HepG2 (cell line): ENCODE data around the gene ACSS2. TPM values are rescaled to one million over a fixed set of nuclear protein-coding genes. Genes with fewer than 3 reads are reported as not detected.

Experiments
- ATAC-seq: fragments of 200-7000 bp; cut with Tn5 transposase; 3 replicates; pipeline ENCODE4 v1.9.1; 2020; ENCODE audit warnings: mild to moderate bottlenecking, moderate library complexity
- BruUV-seq: library from RNA; stranded (reverse); fragments of 400-500 nt; replicated peaks from 2 replicates; lab custom pipeline; 2021; lab: Mats Ljungman, UMichigan
- CTCF ChIA-PET: fragments of 300-600 bp; formaldehyde crosslinking; extraction: SDS; loops from one replicate; lab custom pipeline; 2021; ENCODE audit warnings: low total read pairs, inconsistent platforms, low intra/inter-chr PET ratio; lab: Yijun Ruan, JAX
- POLR2A ChIA-PET: fragments of 350-600 bp; sonication (Branson Sonifier 250); formaldehyde crosslinking; loops from one replicate; lab custom pipeline; 2020; ENCODE audit warnings: antibody characterized with exemption, inconsistent platforms; lab: Yijun Ruan, JAX
- DNase-seq: peaks from one replicate; pipeline ENCODE4 v3.0.0-alpha.2; 2015; ENCODE audit warnings: low spot score
- FAIRE-seq: peaks from 3 replicates; lab custom pipeline; 2011; peaks lifted over from hg19 to GRCh38; lab: Jason Lieb, UNC
- H2AFZ ChIP-seq: one replicate; pipeline ENCODE4 v1.6.1; 2011; ENCODE audit warnings: low read length, inconsistent platforms
- H3K27ac ChIP-seq: fragments of 300-600 bp; 3 replicates; pipeline ENCODE4 v1.8.0; 2011; ENCODE audit warnings: mixed run types, mild to moderate bottlenecking, mixed read lengths, low read length, inconsistent platforms; ENCODE audit not compliant: insufficient read depth; ENCODE audit errors: extremely low read length
- H3K27me3 ChIP-seq, 2 experiments: fragments of 200-600 bp in 1 of 2; 2 replicates in 1 of 2; 3 replicates in 1 of 2; pipeline versions ENCODE4 v1.6.0 to v1.8.0; 2011; ENCODE audit warnings: low read length in 2 of 2, mild to moderate bottlenecking in 2 of 2, moderate library complexity in 2 of 2, inconsistent platforms in 1 of 2; ENCODE audit not compliant: insufficient read depth in 2 of 2, control insufficient read depth in 1 of 2
- H3K36me3 ChIP-seq, 2 experiments: fragments of 200-600 bp in 1 of 2; replicated peaks in 1 of 2; 2 replicates in 1 of 2; 3 replicates in 1 of 2; pipeline versions ENCODE4 v1.5.1 to v1.8.0; 2011; ENCODE audit warnings: low read length in 2 of 2, inconsistent platforms in 1 of 2; ENCODE audit not compliant: insufficient read depth in 2 of 2, control insufficient read depth in 1 of 2
- H3K4me1 ChIP-seq: 2 replicates; pipeline ENCODE4 v1.5.1; 2012; ENCODE audit warnings: low read length, inconsistent platforms; ENCODE audit not compliant: insufficient read depth
- H3K4me2 ChIP-seq: 2 replicates; pipeline ENCODE4 v1.6.0; 2011; ENCODE audit warnings: low read depth, low read length, inconsistent platforms
- H3K4me3 ChIP-seq, 3 experiments: fragments of 200-600 bp in 1 of 3; sonication (generic), shearing (Covaris generic) in 1 of 3; replicated peaks in 1 of 3; 2 replicates each; pipeline ENCODE4 v1.5.1; 2011 to 2016; ENCODE audit warnings: low read length in 3 of 3, inconsistent platforms in 2 of 3, low read depth in 2 of 3, mild to moderate bottlenecking in 2 of 3, control low read depth in 1 of 3, mixed read lengths in 1 of 3; ENCODE audit not compliant: insufficient read depth in 1 of 3
- H3K79me2 ChIP-seq: one replicate; pipeline ENCODE4 v1.6.1; 2011; ENCODE audit warnings: low read length, inconsistent platforms; ENCODE audit not compliant: insufficient read depth
- H3K9ac ChIP-seq: 2 replicates; pipeline ENCODE4 v1.6.0; 2011; ENCODE audit warnings: mild to moderate bottlenecking, low read depth, low read length, inconsistent platforms; ENCODE audit not compliant: insufficient read depth
- H3K9me3 ChIP-seq: 2 replicates; pipeline ENCODE4 v1.5.1; 2012; ENCODE audit warnings: mild to moderate bottlenecking, low read length
- H4K20me1 ChIP-seq: 2 replicates; pipeline ENCODE4 v1.6.0; 2011; ENCODE audit warnings: inconsistent platforms, mild to moderate bottlenecking, low read length, moderate library complexity; ENCODE audit not compliant: insufficient read depth
- CEBPB ChIP-seq: IDR thresholded peaks from 2 replicates; pipeline ENCODE4 v1.6.1; 2011; ENCODE audit warnings: low read depth, low read length, improper control_type of control experiment, borderline replicate concordance
- CEBPG ChIP-seq: IDR thresholded peaks from 2 replicates; pipeline ENCODE4 v1.6.1; 2016
- HOXD1 ChIP-seq: sonication (generic); formaldehyde crosslinking; IDR thresholded peaks from 2 replicates; pipeline ENCODE4 v1.5.0; 2020; ENCODE audit warnings: missing genetic modification reagents
- KAT8 ChIP-seq: IDR thresholded peaks from 2 replicates; pipeline ENCODE4 v1.6.1; 2016; ENCODE audit warnings: missing genetic modification reagents, missing compliant biosample characterization
- MED1 ChIP-seq: sonication (generic); formaldehyde crosslinking; IDR thresholded peaks from 2 replicates; pipeline ENCODE4 v1.4.0; 2020; ENCODE audit warnings: missing genetic modification reagents
- MTF1 ChIP-seq: sonication (generic); formaldehyde crosslinking; IDR thresholded peaks from 2 replicates; pipeline ENCODE4 v1.5.0; 2020; ENCODE audit warnings: missing genetic modification reagents
- TFE3 ChIP-seq: IDR thresholded peaks from 2 replicates; pipeline ENCODE4 v1.6.1; 2016
- ZKSCAN8 ChIP-seq: IDR thresholded peaks from 2 replicates; pipeline ENCODE4 v1.6.1; 2016; ENCODE audit warnings: borderline replicate concordance, missing genetic modification reagents, missing compliant biosample characterization
- ZMYM3 ChIP-seq: sonication (generic); formaldehyde crosslinking; IDR thresholded peaks from 2 replicates; pipeline ENCODE4 v1.5.1; 2020; ENCODE audit warnings: mild to moderate bottlenecking, missing genetic modification reagents
- ZNF550 ChIP-seq: sonication (generic); formaldehyde crosslinking; IDR thresholded peaks from 2 replicates; pipeline ENCODE4 v1.4.0; 2020; ENCODE audit warnings: mild to moderate bottlenecking, missing genetic modification reagents, borderline replicate concordance
- ZNF761 ChIP-seq: sonication (generic); formaldehyde crosslinking; conservative IDR thresholded peaks from 2 replicates; pipeline ENCODE4 v1.4.0; 2020; ENCODE audit warnings: mild to moderate bottlenecking, missing genetic modification reagents
- ZNF768 ChIP-seq: sonication (generic); formaldehyde crosslinking; IDR thresholded peaks from 2 replicates; pipeline ENCODE4 v1.4.0; 2020; ENCODE audit warnings: missing genetic modification reagents
- WGBS: methylation state at CpG from one replicate; pipeline ENCODE4 v1.1.6; 2017; ENCODE audit warnings: low lambda C conversion rate; 5-methylcytosine and 5-hydroxymethylcytosine counted together
- in situ Hi-C: cut with HindIII; loops from 2 replicates; pipeline ENCODE4 v1.10.0; 2017; ENCODE audit warnings: low pct_unique_long_range_greater_than_20kb; ENCODE audit not compliant: extremely low pct_ligation_motif_present
- intact Hi-C: fragments of 100-400 bp; cut with micrococcal nuclease; formaldehyde crosslinking; loops from one replicate; pipeline ENCODE4 v1.10.0; 2022; ENCODE audit not compliant: unreplicated experiment
- polyA plus RNA-seq, 8 experiments: library from polyadenylated mRNA; depleted of rRNA in 3 of 8; stranded (reverse) in 7 of 8; unstranded in 1 of 8; fragments of >200 nt; fragmentation: Illumina TruSeq in 4 of 8; extraction: Trizol in 4 of 8; gene quantifications; 2 replicates each; pipeline versions ENCODE4 v1.2.1 to v1.2.3, GENCODE V29; 2011 to 2016; ENCODE audit warnings: low read depth in 4 of 8, missing spikeins in 1 of 8, mixed read lengths in 1 of 8; ENCODE audit not compliant: insufficient read depth in 1 of 8
- total RNA-seq, 5 experiments: library from RNA; depleted of rRNA; stranded (reverse); fragments of >200 nt; fragmentation: Illumina TruSeq; extraction: Trizol; gene quantifications; 2 replicates each; pipeline ENCODE4 v1.2.3, GENCODE V29; 2016; ENCODE audit warnings: low read depth in 1 of 5
- TF ChIP-seq, protein P1 (sequence below): sonication (generic); formaldehyde crosslinking; IDR thresholded peaks from 2 replicates; pipeline ENCODE4 v1.4.0; 2020; ENCODE audit warnings: mild to moderate bottlenecking, missing genetic modification reagents
- TF ChIP-seq, protein P2 (sequence below): sonication (generic); formaldehyde crosslinking; IDR thresholded peaks from 2 replicates; pipeline ENCODE4 v1.5.1; 2020; ENCODE audit warnings: missing genetic modification reagents, mild to moderate bottlenecking, borderline replicate concordance
- TF ChIP-seq, protein P3 (sequence below): fragments of 450-650 bp; IDR thresholded peaks from 2 replicates; pipeline ENCODE4 v1.6.1; 2017; ENCODE audit warnings: mild to moderate bottlenecking

ACSS2 gene
- total and polyA plus RNA-seq, 2 of the 13 experiments (the other 11 are each of a cell fraction or from before 2014, with no cell fraction given) = 72.8 to 89.7 TPM

GRCh38 chr20:34968042-34968775, 91.8 kb downstream of the ACSS2 start:
- no peaks in the 10 kb centered on the region for H3K79me2 ChIP-seq
- H3K27me3 ChIP-seq = peaks cover 0 to 18% of the 10 kb centered on the region in 2 experiments; a peak in 2 of 5 replicates
- no peak overlapping the region for H3K4me2 ChIP-seq
- BruUV-seq = no TSS peak
- no peaks in the 10 kb centered on the region for H3K36me3 ChIP-seq
- WGBS = 36% methylated on average over 7 of the region's 7 CpGs
- FAIRE-seq (peak; percentile 34), ATAC-seq (no peak), DNase-seq (no peak)
- H3K4me1 ChIP-seq = peaks cover 19% of the 10 kb centered on the region
- in situ Hi-C loops (no loop called here), intact Hi-C loops (no loop called here)
- no peaks in the 10 kb centered on the region for H4K20me1 ChIP-seq
- H3K9me3 ChIP-seq = no peaks in the 10 kb centered on the region
- H3K27ac ChIP-seq = no peak overlapping the region
- CTCF ChIA-PET = no interaction called here
- TF ChIP-seq ZMYM3 (CRISPR knock-in tag) (peak; percentile 69), HOXD1 (CRISPR knock-in tag) (no peak), TFE3 (no peak), ZNF550 (CRISPR knock-in tag) (0 out of 2 replicates have a peak, but pooled peaks have one; percentile 24), CEBPB (peak; percentile 67; the same call in 1 of the 2 replicates), ZNF761 (CRISPR knock-in tag) (no peak), MED1 (CRISPR knock-in tag) (0 out of 2 replicates have a peak, but pooled peaks have one; percentile 16), MTF1 (CRISPR knock-in tag) (no peak), KAT8 (CRISPR knock-in tag) (no peak), CEBPG (CRISPR knock-in tag) (peak; percentile 38; the same call in 1 of the 2 replicates), ZNF768 (CRISPR knock-in tag) (peak; percentile 71; the same call in 1 of the 2 replicates), ZKSCAN8 (CRISPR knock-in tag) (no peak)
- TF ChIP-seq, protein P1, sequence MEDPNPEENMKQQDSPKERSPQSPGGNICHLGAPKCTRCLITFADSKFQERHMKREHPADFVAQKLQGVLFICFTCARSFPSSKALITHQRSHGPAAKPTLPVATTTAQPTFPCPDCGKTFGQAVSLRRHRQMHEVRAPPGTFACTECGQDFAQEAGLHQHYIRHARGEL (CRISPR knock-in tag) = 0 out of 2 replicates have a peak, but pooled peaks have one; percentile 55
- TF ChIP-seq, protein P2, sequence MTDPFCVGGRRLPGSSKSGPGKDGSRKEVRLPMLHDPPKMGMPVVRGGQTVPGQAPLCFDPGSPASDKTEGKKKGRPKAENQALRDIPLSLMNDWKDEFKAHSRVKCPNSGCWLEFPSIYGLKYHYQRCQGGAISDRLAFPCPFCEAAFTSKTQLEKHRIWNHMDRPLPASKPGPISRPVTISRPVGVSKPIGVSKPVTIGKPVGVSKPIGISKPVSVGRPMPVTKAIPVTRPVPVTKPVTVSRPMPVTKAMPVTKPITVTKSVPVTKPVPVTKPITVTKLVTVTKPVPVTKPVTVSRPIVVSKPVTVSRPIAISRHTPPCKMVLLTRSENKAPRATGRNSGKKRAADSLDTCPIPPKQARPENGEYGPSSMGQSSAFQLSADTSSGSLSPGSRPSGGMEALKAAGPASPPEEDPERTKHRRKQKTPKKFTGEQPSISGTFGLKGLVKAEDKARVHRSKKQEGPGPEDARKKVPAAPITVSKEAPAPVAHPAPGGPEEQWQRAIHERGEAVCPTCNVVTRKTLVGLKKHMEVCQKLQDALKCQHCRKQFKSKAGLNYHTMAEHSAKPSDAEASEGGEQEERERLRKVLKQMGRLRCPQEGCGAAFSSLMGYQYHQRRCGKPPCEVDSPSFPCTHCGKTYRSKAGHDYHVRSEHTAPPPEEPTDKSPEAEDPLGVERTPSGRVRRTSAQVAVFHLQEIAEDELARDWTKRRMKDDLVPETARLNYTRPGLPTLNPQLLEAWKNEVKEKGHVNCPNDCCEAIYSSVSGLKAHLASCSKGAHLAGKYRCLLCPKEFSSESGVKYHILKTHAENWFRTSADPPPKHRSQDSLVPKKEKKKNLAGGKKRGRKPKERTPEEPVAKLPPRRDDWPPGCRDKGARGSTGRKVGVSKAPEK = no peak
- TF ChIP-seq, protein P3, sequence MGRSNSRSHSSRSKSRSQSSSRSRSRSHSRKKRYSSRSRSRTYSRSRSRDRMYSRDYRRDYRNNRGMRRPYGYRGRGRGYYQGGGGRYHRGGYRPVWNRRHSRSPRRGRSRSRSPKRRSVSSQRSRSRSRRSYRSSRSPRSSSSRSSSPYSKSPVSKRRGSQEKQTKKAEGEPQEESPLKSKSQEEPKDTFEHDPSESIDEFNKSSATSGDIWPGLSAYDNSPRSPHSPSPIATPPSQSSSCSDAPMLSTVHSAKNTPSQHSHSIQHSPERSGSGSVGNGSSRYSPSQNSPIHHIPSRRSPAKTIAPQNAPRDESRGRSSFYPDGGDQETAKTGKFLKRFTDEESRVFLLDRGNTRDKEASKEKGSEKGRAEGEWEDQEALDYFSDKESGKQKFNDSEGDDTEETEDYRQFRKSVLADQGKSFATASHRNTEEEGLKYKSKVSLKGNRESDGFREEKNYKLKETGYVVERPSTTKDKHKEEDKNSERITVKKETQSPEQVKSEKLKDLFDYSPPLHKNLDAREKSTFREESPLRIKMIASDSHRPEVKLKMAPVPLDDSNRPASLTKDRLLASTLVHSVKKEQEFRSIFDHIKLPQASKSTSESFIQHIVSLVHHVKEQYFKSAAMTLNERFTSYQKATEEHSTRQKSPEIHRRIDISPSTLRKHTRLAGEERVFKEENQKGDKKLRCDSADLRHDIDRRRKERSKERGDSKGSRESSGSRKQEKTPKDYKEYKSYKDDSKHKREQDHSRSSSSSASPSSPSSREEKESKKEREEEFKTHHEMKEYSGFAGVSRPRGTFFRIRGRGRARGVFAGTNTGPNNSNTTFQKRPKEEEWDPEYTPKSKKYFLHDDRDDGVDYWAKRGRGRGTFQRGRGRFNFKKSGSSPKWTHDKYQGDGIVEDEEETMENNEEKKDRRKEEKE = no peak
- POLR2A ChIA-PET = interaction anchor here (1.1 to 1.8 kb wide), 3 partner anchors 12 to 31 kb away, joined by 3 to 7 read pairs (median 3); partner anchors contain the start of genes GSS and MYH7B
- no peak overlapping the region for H2AFZ ChIP-seq
- no peak overlapping the region for H3K4me3 ChIP-seq
- H3K9ac ChIP-seq = no peak overlapping the region
